SW480 (cell line): Measurements from ENCODE around the gene SERPINB3.
"Not testable (repeated sequence)": the region's sequence is repeated elsewhere in the genome, so short reads cannot be mapped to it uniquely, and the experiment has no call there.

ENCODE experiments used
- DNase-seq: peaks from one replicate; pipeline ENCODE4 v3.0.0-alpha.2; 2016; ENCODE audit warnings: low spot score

The SERPINB3 gene

GRCh38 chr18:63661750-63662149 lies at the start of gene SERPINB3:
TSS of gene SERPINB3 (minus strand) at chr18:63661893. CDS start at chr18:63661216, 677 bp downstream.
- not testable (repeated sequence) for DNase-seq

GRCh38 chr18:63708650-63709049 lies 47.0 kb upstream of the SERPINB3 start:
- DNase-seq, result no peak

GRCh38 chr18:63707816-63708215 lies 46.1 kb upstream of the SERPINB3 start:
- no peak for DNase-seq

- no peak for DNase-seq
These were observed 43.7 kb upstream of the SERPINB3 start for GRCh38 chr18:63705401-63705800.

- DNase-seq, result no peak
These were observed 41.0 kb upstream of the SERPINB3 start, which contains the start of gene SERPINB11 for GRCh38 chr18:63702660-63703059. TSS of gene SERPINB11 (plus strand) at chr18:63702960. CDS start at chr18:63710194, 7,234 bp downstream.

- DNase-seq, result no peak
These were observed 40.3 kb upstream of the SERPINB3 start for GRCh38 chr18:63701952-63702351.

GRCh38 chr18:63700501-63700900 lies 38.8 kb upstream of the SERPINB3 start:
- DNase-seq, result no peak

GRCh38 chr18:63697097-63697660 lies 35.5 kb upstream of the SERPINB3 start:
- DNase-seq, result no peak

GRCh38 chr18:63689064-63689463 lies 27.4 kb upstream of the SERPINB3 start:
- no peak for DNase-seq

- DNase-seq, result no peak
These were observed 25.2 kb upstream of the SERPINB3 start for GRCh38 chr18:63686871-63687270.

GRCh38 chr18:63684718-63685117 lies 23.0 kb upstream of the SERPINB3 start:
- DNase-seq, result no peak

GRCh38 chr18:63683890-63684289 lies 22.2 kb upstream of the SERPINB3 start:
- no peak for DNase-seq

GRCh38 chr18:63683152-63683551 lies 21.5 kb upstream of the SERPINB3 start:
- no peak for DNase-seq

- DNase-seq, result no peak
These were observed 20.0 kb upstream of the SERPINB3 start for GRCh38 chr18:63681449-63682340.

- no peak for DNase-seq
These were observed 18.3 kb upstream of the SERPINB3 start for GRCh38 chr18:63679820-63680606.

GRCh38 chr18:63677500-63678225 lies 16.0 kb upstream of the SERPINB3 start:
- DNase-seq, result no peak

- DNase-seq, result no peak
These were observed 15.0 kb upstream of the SERPINB3 start for GRCh38 chr18:63676526-63677323.

- DNase-seq, result no peak
These were observed 2.9 kb upstream of the SERPINB3 start for GRCh38 chr18:63664571-63664970.

GRCh38 chr18:63658920-63659319 lies 2.8 kb downstream of the SERPINB3 start:
- DNase-seq, result not testable (repeated sequence)

- DNase-seq, result not testable (repeated sequence)
These were observed 11.4 kb downstream of the SERPINB3 start for GRCh38 chr18:63650271-63650670.

- DNase-seq, result no peak
These were observed 13.5 kb downstream of the SERPINB3 start for GRCh38 chr18:63648241-63648640.
